ENCODE results near the gene FOXC2. TPM values are rescaled to one million over a fixed set of nuclear protein-coding genes. Genes with fewer than 3 reads are reported as not detected.

Gene FOXC2
- polyA plus RNA-seq, 1 of the 3 experiments (the other 2 are of a cell fraction): 1.3 TPM

- no peak for TF ChIP-seq JUND (IDR thresholded peaks at IDR 0.05)
- TF ChIP-seq RAD21 (IDR thresholded peaks at IDR 0.05; ENCODE audit: low read length): peak; percentile 99
- no peak for TF ChIP-seq FOSL2 (IDR thresholded peaks at IDR 0.05; ENCODE audit: borderline replicate concordance, low read depth)
- TF ChIP-seq CTCF (IDR thresholded peaks at IDR 0.05): peak; percentile 100
Measured at GRCh38 chr16:86563469-86564345, 2.9 kb upstream of the FOXC2 start (continued).

GRCh38 chr16:86565181-86565631, 1.4 kb upstream of the FOXC2 start:
- peaks cover 15% of the 10 kb centered on the region for H3F3A ChIP-seq (replicated peaks; ENCODE audit: insufficient read depth)
- H3K79me2 ChIP-seq (ENCODE audit: insufficient read depth): peaks cover 34% of the 10 kb centered on the region
- H3K27me3 ChIP-seq (ENCODE audit: insufficient read depth): peaks cover 23% of the 10 kb centered on the region; the same call in 1 of the 2 replicates
- WGBS (ENCODE audit: low lambda C conversion rate): 17% methylated on average over 16 of the region's 16 CpGs
- TF ChIP-seq CHD2 (IDR thresholded peaks at IDR 0.05; ENCODE audit: low read length, partially characterized antibody) (no peak), USF2 (IDR thresholded peaks at IDR 0.05; ENCODE audit: borderline replicate concordance, low read depth, low read length) (no peak), GATA2 (CRISPR knock-in tag; IDR thresholded peaks at IDR 0.05) (no peak), SMC3 (IDR thresholded peaks at IDR 0.05; ENCODE audit: low read depth, low read length) (no peak), YY1 (IDR thresholded peaks at IDR 0.05; ENCODE audit: low read depth) (no peak), CTCF (IDR thresholded peaks at IDR 0.05) (no peak), RFX5 (IDR thresholded peaks at IDR 0.05; ENCODE audit: low read length) (no peak), IRF3 (IDR thresholded peaks at IDR 0.05; ENCODE audit: low read depth, low read length) (no peak), USF1 (IDR thresholded peaks at IDR 0.05; ENCODE audit: borderline replicate concordance, low read depth) (no peak), PBX3 (IDR thresholded peaks at IDR 0.05) (no peak), SIN3A (IDR thresholded peaks at IDR 0.05; ENCODE audit: borderline replicate concordance, low read depth, low read length) (no peak), RAD21 (IDR thresholded peaks at IDR 0.05; ENCODE audit: low read length) (no peak), MEF2A (IDR thresholded peaks at IDR 0.05; ENCODE audit: borderline replicate concordance, low read depth) (no peak), FOXM1 (IDR thresholded peaks at IDR 0.05; ENCODE audit: low read depth) (no peak)
- peak overlapping the region; percentile 50; the same call in 1 of the 2 replicates for H2AFZ ChIP-seq (ENCODE audit: low read depth)
- peaks cover 16% of the 10 kb centered on the region; the same call in 1 of the 2 replicates for H4K20me1 ChIP-seq (ENCODE audit: insufficient read depth)
- peak overlapping the region; percentile 70; the same call in 1 of the 2 replicates for H3K4me2 ChIP-seq
- H3K9me2 ChIP-seq: no peaks in the 10 kb centered on the region
- peak overlapping the region in 1 of 2 experiments; percentile 93; a peak in 2 of 4 replicates for H3K4me3 ChIP-seq (ENCODE audit: low read depth in 2 of 2, low read length in 1 of 2)
- no peaks in the 10 kb centered on the region; a peak in 1 of 4 replicates for H3K4me1 ChIP-seq (ENCODE audit: control insufficient read depth in 1 of 2, insufficient read depth in 2 of 2, low read depth in 1 of 2, low read length in 1 of 2)
- no peak overlapping the region for H3K9ac ChIP-seq
- H3K36me3 ChIP-seq (replicated peaks in 1 of 2; ENCODE audit: control insufficient read depth in 1 of 2, insufficient read depth in 2 of 2, low read length in 1 of 2): peaks cover 0 to 16% of the 10 kb centered on the region in 2 experiments
- no peaks in the 10 kb centered on the region for H3K9me3 ChIP-seq
- H3K27ac ChIP-seq (ENCODE audit: low read depth in 2 of 2, low read length in 1 of 2): no peak overlapping the region
- DNase-seq: no peak
- ChIA-PET CTCF (interaction anchor here (1.0 to 5.5 kb wide), 15 partner anchors 9 to 733 kb away, joined by 3 to 56 read pairs (median 6); partner anchors contain the start of gene MTHFSD), POLR2A (interaction anchor here (1.1 kb wide), 1 partner anchor 10 kb away, joined by 3 read pairs; no protein-coding TSS in a partner anchor)

Data from SK-N-SH (cell line).